ENCODE measurements around the gene PRPF18.

- TF ChIP-seq CTCF (conservative IDR thresholded peaks at IDR 0.05; ENCODE audit: low read depth, low read length) (no peak), EZH2 (IDR thresholded peaks at IDR 0.05; ENCODE audit: borderline replicate concordance, low read depth, low read length, poor library complexity, severe bottlenecking) (no peak)
Observed at GRCh38 chr10:13652860-13653259, 66.1 kb downstream of the PRPF18 start.
